IMR-90 (cell line): Measurements from ENCODE around the gene SEPTIN8. TPM values are rescaled to one million over a fixed set of nuclear protein-coding genes. Genes with fewer than 3 reads are reported as not detected.

Experiments
- ATAC-seq: fragments of 200-7000 bp; cut with Tn5 transposase; 2 replicates; pipeline ENCODE4 v1.9.1; 2020; ENCODE audit warnings: low read depth, mild to moderate bottlenecking, moderate library complexity
- BruUV-seq: library from RNA; stranded (reverse); fragments of 400-500 nt; replicated peaks from 2 replicates; lab custom pipeline; 2021; lab: Mats Ljungman, UMichigan
- CTCF ChIA-PET: fragments of 300-600 bp; formaldehyde crosslinking; extraction: SDS; loops from one replicate; lab custom pipeline; 2021; ENCODE audit warnings: antibody characterized with exemption; lab: Yijun Ruan, JAX
- POLR2A ChIA-PET: fragments of 300-600 bp; sonication (Branson Sonifier 250); formaldehyde crosslinking; loops from one replicate; lab custom pipeline; 2022; ENCODE audit warnings: antibody characterized with exemption; ENCODE audit not compliant: unreplicated experiment; lab: Charles Lee
- DNase-seq: peaks from one replicate; pipeline ENCODE4 v3.0.0; 2013
- H2AFZ ChIP-seq: replicated peaks from 2 replicates; pipeline ENCODE3; 2013; ENCODE audit warnings: low read length, mild to moderate bottlenecking; ENCODE audit not compliant: poor library complexity
- H2AK5ac ChIP-seq: 2 replicates; pipeline ENCODE4 v1.6.1; 2013; ENCODE audit warnings: low read depth, low read length, inconsistent platforms
- H2AK9ac ChIP-seq: replicated peaks from 2 replicates; pipeline ENCODE3; 2013; ENCODE audit warnings: mild to moderate bottlenecking, low read depth, low read length, moderate library complexity; ENCODE audit not compliant: poor library complexity
- H2BK120ac ChIP-seq: 2 replicates; pipeline ENCODE4 v1.6.1; 2013; ENCODE audit warnings: low read depth, low read length, inconsistent platforms
- H2BK15ac ChIP-seq: 3 replicates; pipeline ENCODE4 v1.6.1; 2013; ENCODE audit warnings: low read depth, low read length, inconsistent platforms
- H2BK20ac ChIP-seq: 2 replicates; pipeline ENCODE4 v1.6.1; 2013; ENCODE audit warnings: low read depth, mild to moderate bottlenecking, inconsistent platforms, low read length, moderate library complexity
- H2BK5ac ChIP-seq: 2 replicates; pipeline ENCODE4 v1.6.1; 2013; ENCODE audit warnings: mild to moderate bottlenecking, low read depth, low read length, inconsistent platforms; ENCODE audit not compliant: poor library complexity, severe bottlenecking
- H3K14ac ChIP-seq: replicated peaks from 2 replicates; pipeline ENCODE4 v1.6.1; 2013; ENCODE audit warnings: low read depth, low read length, inconsistent platforms
- H3K18ac ChIP-seq: 2 replicates; pipeline ENCODE4 v1.6.1; 2013; ENCODE audit warnings: low read depth, low read length, control low read depth
- H3K23ac ChIP-seq: 2 replicates; pipeline ENCODE4 v1.6.1; 2013; ENCODE audit warnings: low read depth, low read length, inconsistent platforms
- H3K27ac ChIP-seq: 2 replicates; pipeline ENCODE4 v1.5.1; 2013; ENCODE audit warnings: mild to moderate bottlenecking, control low read depth, low read length; ENCODE audit not compliant: insufficient read depth
- H3K27me3 ChIP-seq: 2 replicates; pipeline ENCODE4 v1.6.1; 2013; ENCODE audit warnings: low read length; ENCODE audit not compliant: control insufficient read depth, insufficient read depth
- H3K36me3 ChIP-seq: 2 replicates; pipeline ENCODE4 v1.6.1; 2013; ENCODE audit warnings: low read length, mixed read lengths; ENCODE audit not compliant: control insufficient read depth, insufficient read depth
- H3K4ac ChIP-seq: 2 replicates; pipeline ENCODE4 v1.6.1; 2013; ENCODE audit warnings: low read depth, low read length, inconsistent platforms
- H3K4me1 ChIP-seq: 2 replicates; pipeline ENCODE4 v1.6.1; 2013; ENCODE audit warnings: low read length, mixed read lengths; ENCODE audit not compliant: control insufficient read depth, insufficient read depth
- H3K4me2 ChIP-seq: 2 replicates; pipeline ENCODE4 v1.6.1; 2013; ENCODE audit warnings: low read depth, mild to moderate bottlenecking, control low read depth, low read length, moderate library complexity
- H3K4me3 ChIP-seq: 2 replicates; pipeline ENCODE4 v1.5.1; 2013; ENCODE audit warnings: low read depth, mild to moderate bottlenecking, control low read depth, low read length, moderate library complexity; ENCODE audit not compliant: insufficient read depth
- H3K56ac ChIP-seq: 2 replicates; pipeline ENCODE4 v1.6.1; 2013; ENCODE audit warnings: low read length, inconsistent platforms; ENCODE audit not compliant: insufficient read depth; ENCODE audit errors: extremely low read depth
- H3K79me1 ChIP-seq, 2 experiments: 2 replicates each; pipeline ENCODE4 v1.6.1; 2013; ENCODE audit warnings: low read length in 2 of 2, inconsistent platforms in 1 of 2, low read depth in 1 of 2
- H3K9ac ChIP-seq: 2 replicates; pipeline ENCODE4 v1.6.1; 2013; ENCODE audit warnings: low read depth, low read length, control low read depth
- H3K9me1 ChIP-seq: 2 replicates; pipeline ENCODE4 v1.6.1; 2013; ENCODE audit warnings: low read length, inconsistent platforms; ENCODE audit not compliant: insufficient read depth
- H3K9me3 ChIP-seq: 2 replicates; pipeline ENCODE4 v1.6.1; 2013; ENCODE audit warnings: low read length; ENCODE audit not compliant: control insufficient read depth, insufficient read depth
- H4K20me1 ChIP-seq: 2 replicates; pipeline ENCODE4 v1.6.1; 2013; ENCODE audit warnings: low read length, inconsistent platforms; ENCODE audit not compliant: insufficient read depth
- H4K5ac ChIP-seq: 2 replicates; pipeline ENCODE4 v1.6.1; 2013; ENCODE audit warnings: mild to moderate bottlenecking, low read depth, low read length, control low read depth
- H4K8ac ChIP-seq, 2 experiments: 2 replicates each; pipeline ENCODE4 v1.6.1; 2013; ENCODE audit warnings: low read depth in 2 of 2, low read length in 2 of 2, control low read depth in 1 of 2, inconsistent platforms in 1 of 2
- H4K91ac ChIP-seq: 2 replicates; pipeline ENCODE4 v1.6.1; 2013; ENCODE audit warnings: low read depth, low read length, inconsistent platforms; ENCODE audit not compliant: insufficient read depth
- BHLHE40 ChIP-seq: fragments of 150-350 bp; IDR thresholded peaks from 2 replicates; pipeline ENCODE4 v1.6.1; 2016; ENCODE audit warnings: mild to moderate bottlenecking, low read depth, low read length
- CEBPB ChIP-seq: IDR thresholded peaks from 2 replicates; pipeline ENCODE4 v1.6.1; 2012; ENCODE audit warnings: low read depth, low read length, improper control_type of control experiment
- CTCF ChIP-seq: conservative IDR thresholded peaks from 2 replicates; pipeline ENCODE4 v1.5.1; 2012; ENCODE audit warnings: mild to moderate bottlenecking, low read depth, low read length, improper control_type of control experiment
- FOS ChIP-seq: fragments of 150-350 bp; IDR thresholded peaks from 2 replicates; pipeline ENCODE4 v1.6.1; 2016; ENCODE audit warnings: low read depth, low read length
- MAFK ChIP-seq: IDR thresholded peaks from 2 replicates; pipeline ENCODE4 v1.6.1; 2012; ENCODE audit warnings: low read depth, low read length, improper control_type of control experiment
- MAZ ChIP-seq: IDR thresholded peaks from 2 replicates; pipeline ENCODE4 v1.6.1; 2012; ENCODE audit warnings: low read depth, mild to moderate bottlenecking, low read length, improper control_type of control experiment, moderate library complexity, borderline replicate concordance
- MXI1 ChIP-seq: IDR thresholded peaks from 2 replicates; pipeline ENCODE4 v1.6.1; 2012; ENCODE audit warnings: low read depth, mild to moderate bottlenecking, low read length, moderate library complexity, borderline replicate concordance
- NFE2L2 ChIP-seq: fragments of 150-350 bp; IDR thresholded peaks from 2 replicates; pipeline ENCODE4 v1.6.1; 2016; ENCODE audit warnings: low read depth, mild to moderate bottlenecking, low read length
- POLR2A ChIP-seq: IDR thresholded peaks from 2 replicates; pipeline ENCODE4 v1.6.1; 2012; ENCODE audit warnings: mild to moderate bottlenecking, low read depth, low read length
- RCOR1 ChIP-seq: IDR thresholded peaks from 2 replicates; pipeline ENCODE4 v1.6.1; 2012; ENCODE audit warnings: mild to moderate bottlenecking, low read length, improper control_type of control experiment; ENCODE audit not compliant: insufficient replicate concordance
- RFX5 ChIP-seq: IDR thresholded peaks from 2 replicates; pipeline ENCODE4 v1.8.0; 2012; ENCODE audit warnings: low read depth, mild to moderate bottlenecking, low read length, moderate library complexity
- USF2 ChIP-seq: fragments of 150-350 bp; IDR thresholded peaks from 2 replicates; pipeline ENCODE4 v1.6.1; 2017; ENCODE audit warnings: mild to moderate bottlenecking, antibody characterized with exemption, low read length, low read depth
- WGBS, 2 experiments: methylation state at CpG; one replicate each; pipeline versions ENCODE4 v1.1.5 to v1.1.7; 2013; ENCODE audit warnings: missing lambda C conversion rate in 2 of 2; ENCODE audit not compliant: insufficient read length in 1 of 2; ENCODE audit errors: extremely low coverage in 2 of 2; 5-methylcytosine and 5-hydroxymethylcytosine counted together
- dilution Hi-C: fragments of 300-500 bp; cut with HindIII; formaldehyde crosslinking; loops from one replicate; pipeline ENCODE4 v1.14.3; 2018; ENCODE audit warnings: low sequenced_read_pairs; ENCODE audit not compliant: unreplicated experiment
- in situ Hi-C: fragments of 300-500 bp; cut with MboI; formaldehyde crosslinking; loops from 3 replicates; pipeline ENCODE4 v1.14.3; 2019; ENCODE audit warnings: low sequenced_read_pairs, inconsistent platforms, mixed read lengths
- intact Hi-C: fragments of 100-400 bp; cut with micrococcal nuclease; formaldehyde crosslinking; loops from 2 replicates; pipeline ENCODE4 v1.10.0; 2022
- polyA plus RNA-seq, 3 experiments: library from polyadenylated mRNA; depleted of rRNA; stranded (reverse); fragments of >200 nt; gene quantifications; 2 replicates each; pipeline ENCODE4 v1.2.3, GENCODE V29; 2012; ENCODE audit warnings: low replicate concordance in 1 of 3
- total RNA-seq: library from RNA; depleted of rRNA; stranded (reverse); fragments of >200 nt; gene quantifications from 2 replicates; pipeline ENCODE4 v1.2.3, GENCODE V29; 2012

The SEPTIN8 gene
- total and polyA plus RNA-seq, 2 of the 4 experiments (the other 2 are of a cell fraction): 56.2 to 67.2 TPM

GRCh38 chr5:132812123-132812765 is 35.2 kb upstream of the SEPTIN8 start:
- Histone ChIP-seq H4K5ac (no peak overlapping the region), H2AFZ (no peak overlapping the region), H3K18ac (no peak overlapping the region), H3K9me1 (no peaks in the 10 kb centered on the region), H3K23ac (0 out of 2 replicates have a peak overlapping the region, but pooled peaks have one; percentile 31), H3K27ac (no peak overlapping the region), H3K36me3 (no peaks in the 10 kb centered on the region), H3K4me2 (no peak overlapping the region), H2BK120ac (no peak overlapping the region), H2AK5ac (no peak overlapping the region), H3K4me1 (peaks cover 7% of the 10 kb centered on the region), H3K4ac (no peak overlapping the region), H2AK9ac (no peak overlapping the region), H3K79me1 (no peaks in the 10 kb centered on the region), H3K14ac (no peak overlapping the region), H3K9ac (no peak overlapping the region), H3K56ac (no peak overlapping the region), H2BK5ac (no peak overlapping the region), H2BK15ac (no peak overlapping the region), H4K91ac (no peak overlapping the region), H4K20me1 (no peaks in the 10 kb centered on the region), H3K9me3 (no peaks in the 10 kb centered on the region), H2BK20ac (no peak overlapping the region), H4K8ac (no peak overlapping the region), H3K4me3 (no peak overlapping the region), H3K27me3 (peaks cover 37% of the 10 kb centered on the region)
- intact Hi-C loops (no loop called here), dilution Hi-C loops (no loop called here), in situ Hi-C loops (no loop called here)
- BruUV-seq: no TSS peak
- DNase-seq (no peak), ATAC-seq (no peak)
- POLR2A ChIA-PET: no interaction called here
- CTCF ChIA-PET: no interaction called here
- TF ChIP-seq BHLHE40: no peak
- TF ChIP-seq RFX5: no peak
- TF ChIP-seq RCOR1: no peak
- no peak for TF ChIP-seq CEBPB
- no peak for TF ChIP-seq USF2
- TF ChIP-seq FOS: no peak
- no peak for TF ChIP-seq MAZ
- no peak for TF ChIP-seq NFE2L2
- TF ChIP-seq POLR2A: no peak
- TF ChIP-seq MAFK: no peak
- TF ChIP-seq MXI1: no peak
- no peak for TF ChIP-seq CTCF
- 67% methylated on average over 1 of the region's 18 CpGs; no CpG with 5 or more reads in 1 of the 2 experiments for WGBS, 2 experiments
